H9 (cell line): ENCODE data around the gene IQCK. TPM values are rescaled to one million over a fixed set of nuclear protein-coding genes. Genes with fewer than 3 reads are reported as not detected.

Experiments
- DNase-seq: peaks from one replicate; pipeline ENCODE4 v3.0.0-alpha.2; 2017
- H2AFZ ChIP-seq: one replicate; pipeline ENCODE4 v1.6.1; 2013; ENCODE audit warnings: mild to moderate bottlenecking, low read length, control low read depth, moderate library complexity
- H2AK5ac ChIP-seq: 2 replicates; pipeline ENCODE4 v1.6.1; 2013; ENCODE audit warnings: low read length, control low read depth, mixed read lengths; ENCODE audit not compliant: insufficient read length
- H2BK120ac ChIP-seq: one replicate; pipeline ENCODE4 v1.6.1; 2013; ENCODE audit warnings: low read depth, mild to moderate bottlenecking, low read length, control low read depth, inconsistent platforms; ENCODE audit not compliant: poor library complexity, severe bottlenecking
- H2BK12ac ChIP-seq: 2 replicates; pipeline ENCODE4 v1.6.1; 2013; ENCODE audit warnings: low read length, control low read depth, mixed read lengths, low read depth; ENCODE audit not compliant: insufficient read length
- H2BK15ac ChIP-seq: 2 replicates; pipeline ENCODE4 v1.6.1; 2013; ENCODE audit warnings: low read depth, low read length, control low read depth
- H2BK20ac ChIP-seq: one replicate; pipeline ENCODE4 v1.6.1; 2013; ENCODE audit warnings: low read depth, mild to moderate bottlenecking, low read length, control low read depth, inconsistent platforms; ENCODE audit not compliant: poor library complexity, severe bottlenecking
- H2BK5ac ChIP-seq: 2 replicates; pipeline ENCODE4 v1.6.1; 2013; ENCODE audit warnings: low read length, control low read depth, mixed read lengths; ENCODE audit not compliant: insufficient read length
- H3K14ac ChIP-seq: 2 replicates; pipeline ENCODE4 v1.6.1; 2013; ENCODE audit warnings: low read length, control low read depth; ENCODE audit not compliant: insufficient read depth
- H3K18ac ChIP-seq: 2 replicates; pipeline ENCODE4 v1.6.1; 2013; ENCODE audit warnings: low read depth, mild to moderate bottlenecking, mixed read lengths, low read length, control low read depth; ENCODE audit not compliant: insufficient read length
- H3K23ac ChIP-seq: 2 replicates; pipeline ENCODE4 v1.6.1; 2013; ENCODE audit warnings: low read length, control low read depth, mixed read lengths, low read depth; ENCODE audit not compliant: insufficient read length
- H3K23me2 ChIP-seq: 2 replicates; pipeline ENCODE4 v1.6.1; 2013; ENCODE audit warnings: low read depth, mild to moderate bottlenecking, mixed read lengths, low read length, control low read depth; ENCODE audit not compliant: insufficient read length, poor library complexity, severe bottlenecking
- H3K27ac ChIP-seq: 2 replicates; pipeline ENCODE4 v1.5.1; 2013; ENCODE audit warnings: low read length, control low read depth, mixed read lengths, low read depth; ENCODE audit not compliant: insufficient read length
- H3K27me3 ChIP-seq: 2 replicates; pipeline ENCODE4 v1.6.1; 2013; ENCODE audit warnings: low read length, control low read depth, inconsistent platforms; ENCODE audit not compliant: insufficient read depth
- H3K4ac ChIP-seq: 2 replicates; pipeline ENCODE4 v1.6.1; 2013; ENCODE audit warnings: low read depth, mild to moderate bottlenecking, control low read depth, inconsistent platforms, low read length, moderate library complexity
- H3K4me1 ChIP-seq: 2 replicates; pipeline ENCODE4 v1.6.1; 2013; ENCODE audit warnings: low read length, control low read depth, inconsistent platforms; ENCODE audit not compliant: insufficient read depth
- H3K4me2 ChIP-seq: 2 replicates; pipeline ENCODE4 v1.6.1; 2013; ENCODE audit warnings: low read length, control low read depth, mixed read lengths; ENCODE audit not compliant: insufficient read length, insufficient read depth
- H3K56ac ChIP-seq: 2 replicates; pipeline ENCODE4 v1.6.1; 2013; ENCODE audit warnings: low read depth, mild to moderate bottlenecking, mixed read lengths, low read length, control low read depth; ENCODE audit not compliant: insufficient read length
- H3K79me1 ChIP-seq: 2 replicates; pipeline ENCODE4 v1.6.1; 2013; ENCODE audit warnings: low read depth, mild to moderate bottlenecking, moderate library complexity, low read length, control low read depth, inconsistent platforms; ENCODE audit not compliant: insufficient read depth, poor library complexity, severe bottlenecking
- H3K79me2 ChIP-seq: 2 replicates; pipeline ENCODE4 v1.6.1; 2013; ENCODE audit warnings: low read length, control low read depth, inconsistent platforms; ENCODE audit not compliant: insufficient read depth
- H3K9ac ChIP-seq: 2 replicates; pipeline ENCODE4 v1.6.1; 2013; ENCODE audit warnings: low read length, control low read depth, mixed read lengths; ENCODE audit not compliant: insufficient read length; ENCODE audit errors: extremely low read depth
- H3K9me3 ChIP-seq: one replicate; pipeline ENCODE4 v1.6.1; 2013; ENCODE audit warnings: low read depth, low read length, inconsistent platforms; ENCODE audit not compliant: control insufficient read depth
- H3T11ph ChIP-seq: one replicate; pipeline ENCODE4 v1.6.1; 2013; ENCODE audit warnings: mild to moderate bottlenecking, low read length, control low read depth, inconsistent platforms
- H4K20me1 ChIP-seq: one replicate; pipeline ENCODE4 v1.6.1; 2013; ENCODE audit not compliant: control insufficient read depth, insufficient read length, insufficient read depth
- H4K5ac ChIP-seq: 2 replicates; pipeline ENCODE4 v1.6.1; 2013; ENCODE audit warnings: low read depth, mild to moderate bottlenecking, mixed read lengths, low read length, control low read depth; ENCODE audit not compliant: insufficient read length
- H4K8ac ChIP-seq: replicated peaks from 2 replicates; pipeline ENCODE4 v1.6.1; 2013; ENCODE audit warnings: low read length, control low read depth, mixed read lengths, low read depth; ENCODE audit not compliant: insufficient read length
- H4K91ac ChIP-seq: 2 replicates; pipeline ENCODE4 v1.6.1; 2013; ENCODE audit warnings: low read depth, mild to moderate bottlenecking, moderate library complexity, mixed read lengths, low read length, control low read depth; ENCODE audit not compliant: insufficient read length
- H3K27ac Mint-ChIP-seq, 3 experiments: 2 replicates in 2 of 3; 3 replicates in 1 of 3; pipeline ENCODE4 v1.8.0; 2020 to 2021; ENCODE audit warnings: mixed read lengths in 3 of 3, mild to moderate bottlenecking in 1 of 3, moderate library complexity in 1 of 3
- H3K27me3 Mint-ChIP-seq: 2 replicates; pipeline ENCODE4 v1.8.0; 2021; ENCODE audit warnings: low read depth, mild to moderate bottlenecking, moderate library complexity, mixed read lengths
- H3K36me3 Mint-ChIP-seq, 3 experiments: 2 replicates in 2 of 3; 3 replicates in 1 of 3; pipeline ENCODE4 v1.8.0; 2020 to 2021; ENCODE audit warnings: low read depth in 3 of 3, mixed read lengths in 3 of 3; ENCODE audit not compliant: insufficient read depth in 1 of 3
- H3K4me1 Mint-ChIP-seq, 2 experiments: 2 replicates each; pipeline ENCODE4 v1.8.0; 2020; ENCODE audit warnings: mixed read lengths in 2 of 2
- H3K4me3 Mint-ChIP-seq, 2 experiments: 2 replicates in 1 of 2; 3 replicates in 1 of 2; pipeline ENCODE4 v1.8.0; 2020 to 2021; ENCODE audit warnings: mild to moderate bottlenecking in 2 of 2, mixed read lengths in 2 of 2, moderate library complexity in 1 of 2
- H3K9me3 Mint-ChIP-seq, 2 experiments: 2 replicates in 1 of 2; 3 replicates in 1 of 2; pipeline ENCODE4 v1.8.0; 2020; ENCODE audit warnings: mild to moderate bottlenecking in 2 of 2, mixed read lengths in 2 of 2, moderate library complexity in 1 of 2
- CTCF ChIP-seq: fragments of 200-600 bp; sonication (generic); conservative IDR thresholded peaks from 3 replicates; pipeline ENCODE4 v1.8.0; 2021; ENCODE audit warnings: antibody characterized with exemption, mild to moderate bottlenecking
- WGBS: extraction: QIAGEN DNeasy Blood & Tissue Kit; methylation state at CpG from one replicate; pipeline ENCODE4 v1.1.7; 2013; ENCODE audit warnings: missing lambda C conversion rate, low lambda C conversion rate, mixed read lengths; ENCODE audit not compliant: insufficient read length; ENCODE audit errors: extremely low coverage; 5-methylcytosine and 5-hydroxymethylcytosine counted together
- total RNA-seq: library from RNA; stranded (reverse); gene quantifications from 2 replicates; pipeline ENCODE4 v1.2.1, GENCODE V29; 2021

Gene IQCK
- total RNA-seq, 1 experiment from 2014 or later: 9.0 TPM

GRCh38 chr16:19863990-19864389 lies 145.9 kb downstream of the IQCK start:
- no peaks in the 10 kb centered on the region for H3K9me3 Mint-ChIP-seq
- Histone ChIP-seq H2BK5ac (no peak overlapping the region), H2AFZ (no peak overlapping the region), H3K23me2 (no peaks in the 10 kb centered on the region), H3K14ac (no peak overlapping the region), H3K4me2 (no peak overlapping the region), H4K91ac (no peak overlapping the region), H3K27me3 (no peaks in the 10 kb centered on the region), H3K23ac (no peak overlapping the region), H4K8ac (no peak overlapping the region), H3K9me3 (no peaks in the 10 kb centered on the region), H2BK20ac (no peak overlapping the region), H2BK12ac (no peak overlapping the region), H3T11ph (no peak overlapping the region), H4K5ac (no peak overlapping the region), H3K79me2 (no peaks in the 10 kb centered on the region; the same call in 1 of the 2 replicates), H2AK5ac (no peak overlapping the region), H2BK15ac (no peak overlapping the region), H3K4ac (no peak overlapping the region), H3K9ac (no peak overlapping the region), H3K27ac (no peak overlapping the region), H4K20me1 (no peaks in the 10 kb centered on the region), H3K56ac (no peak overlapping the region), H2BK120ac (no peak overlapping the region), H3K18ac (no peak overlapping the region), H3K4me1 (peaks cover 11% of the 10 kb centered on the region), H3K79me1 (no peaks in the 10 kb centered on the region)
- H3K27me3 Mint-ChIP-seq: no peaks in the 10 kb centered on the region; the same call in 1 of the 2 replicates
- no peak for DNase-seq
- peaks cover 52 to 56% of the 10 kb centered on the region in 2 experiments for H3K4me1 Mint-ChIP-seq
- no peak overlapping the region for H3K4me3 Mint-ChIP-seq
- WGBS: no CpG with 5 or more reads among the region's 1 CpG
- H3K36me3 Mint-ChIP-seq: peaks cover 44 to 84% (median 53%) of the 10 kb centered on the region in 3 experiments
- peak overlapping the region in 2 of 3 experiments; percentile 57 to 79; a peak in 2 of 7 replicates for H3K27ac Mint-ChIP-seq
- no peak for TF ChIP-seq CTCF
